Omental fat pad (tissue), 4 donors: ENCODE data around the gene OR6K2. TPM values are rescaled to one million over a fixed set of nuclear protein-coding genes. Genes with fewer than 3 reads are reported as not detected.

ENCODE experiments used
- ATAC-seq: fragments of 150-250 bp; one replicate; pipeline ENCODE4 v1.9.1; 2016; ENCODE audit warnings: mild to moderate bottlenecking, moderate library complexity; ENCODE audit not compliant: low FRiP score
- DNase-seq: peaks from one replicate; pipeline ENCODE4 v3.0.0-alpha.2; 2019; ENCODE audit warnings: low spot score
- total RNA-seq, 4 donors: library from RNA; depleted of rRNA; stranded (reverse); fragments of >200 nt; gene quantifications; one replicate each; pipeline ENCODE4 v1.1.0, GENCODE V29; 2016
- TF ChIP-seq, protein P1 (sequence below), 3 donors: fragments of 450-650 bp; IDR thresholded peaks; one replicate each; pipeline ENCODE4 v1.5.1; 2016 to 2017; ENCODE audit warnings: antibody characterized with exemption in 3 of 3, mild to moderate bottlenecking in 3 of 3, moderate library complexity in 2 of 3

OR6K2 gene
- total RNA-seq, 4 donors from 2014 or later: not detected

DNA sequence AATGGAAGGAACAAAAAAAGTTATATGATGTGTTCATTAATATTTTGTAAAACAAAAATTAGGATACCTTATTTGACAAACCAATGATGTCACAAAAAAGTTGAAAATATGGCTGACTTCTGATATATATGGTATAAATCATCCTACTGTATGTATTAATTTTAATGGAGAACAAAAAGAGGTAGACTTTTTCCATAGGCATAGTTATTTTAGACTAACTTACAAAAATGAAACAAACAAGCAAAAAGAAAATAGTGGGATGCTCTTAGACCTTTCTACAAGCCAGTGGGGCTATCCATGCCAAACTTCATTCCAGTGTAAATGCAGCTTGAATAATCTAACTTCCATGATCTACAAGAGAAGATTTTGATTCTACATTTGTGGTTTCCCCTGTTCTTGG, 13.4 kb downstream of the OR6K2 start:
- DNase-seq (no peak), ATAC-seq (no peak)
- TF ChIP-seq, protein P1, sequence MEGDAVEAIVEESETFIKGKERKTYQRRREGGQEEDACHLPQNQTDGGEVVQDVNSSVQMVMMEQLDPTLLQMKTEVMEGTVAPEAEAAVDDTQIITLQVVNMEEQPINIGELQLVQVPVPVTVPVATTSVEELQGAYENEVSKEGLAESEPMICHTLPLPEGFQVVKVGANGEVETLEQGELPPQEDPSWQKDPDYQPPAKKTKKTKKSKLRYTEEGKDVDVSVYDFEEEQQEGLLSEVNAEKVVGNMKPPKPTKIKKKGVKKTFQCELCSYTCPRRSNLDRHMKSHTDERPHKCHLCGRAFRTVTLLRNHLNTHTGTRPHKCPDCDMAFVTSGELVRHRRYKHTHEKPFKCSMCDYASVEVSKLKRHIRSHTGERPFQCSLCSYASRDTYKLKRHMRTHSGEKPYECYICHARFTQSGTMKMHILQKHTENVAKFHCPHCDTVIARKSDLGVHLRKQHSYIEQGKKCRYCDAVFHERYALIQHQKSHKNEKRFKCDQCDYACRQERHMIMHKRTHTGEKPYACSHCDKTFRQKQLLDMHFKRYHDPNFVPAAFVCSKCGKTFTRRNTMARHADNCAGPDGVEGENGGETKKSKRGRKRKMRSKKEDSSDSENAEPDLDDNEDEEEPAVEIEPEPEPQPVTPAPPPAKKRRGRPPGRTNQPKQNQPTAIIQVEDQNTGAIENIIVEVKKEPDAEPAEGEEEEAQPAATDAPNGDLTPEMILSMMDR (IDR thresholded peaks at IDR 0.05): no peak

DNA sequence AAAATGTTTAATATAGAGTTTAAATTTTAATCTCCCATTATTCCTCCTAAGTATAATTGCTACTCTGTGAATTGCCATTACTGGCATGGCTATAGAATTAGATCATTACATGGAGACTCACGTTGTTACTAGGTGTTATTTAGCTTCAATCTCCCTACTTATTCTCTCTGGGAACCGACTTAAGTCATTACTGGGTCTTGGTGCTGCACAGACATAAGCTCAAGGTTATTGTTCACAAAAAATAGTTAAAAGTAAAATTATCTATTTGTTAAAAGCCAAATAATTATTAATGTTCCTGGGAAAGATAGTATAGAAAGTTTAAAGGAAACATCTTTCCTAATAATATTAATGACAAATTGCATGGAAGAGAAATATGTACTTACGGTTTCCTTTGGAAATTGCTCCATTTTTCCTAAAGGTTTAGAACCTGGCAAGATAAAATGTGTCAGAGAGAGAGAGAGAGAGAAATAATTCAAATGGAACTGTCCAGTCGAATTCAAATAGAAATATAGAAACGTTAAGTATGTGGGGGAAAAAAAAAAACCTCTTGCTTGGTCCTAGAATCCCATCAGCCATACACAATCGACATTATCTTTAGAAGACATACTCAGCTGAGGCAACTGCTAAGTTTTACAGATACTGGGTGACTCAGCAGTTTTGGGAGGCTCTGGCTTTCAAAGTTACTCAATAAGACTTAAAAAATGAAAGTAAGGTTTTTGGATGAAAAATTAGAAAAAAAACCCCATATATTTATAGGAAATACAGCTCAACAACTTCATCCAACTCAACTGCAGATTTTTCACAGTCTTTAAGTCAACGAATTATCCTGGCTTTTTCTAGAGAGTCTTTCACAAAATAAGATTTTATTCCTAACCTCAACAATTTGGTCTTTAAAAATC, 14.1 kb downstream of the OR6K2 start, which contains the start of gene SPTA1:
Gene SPTA1, minus strand, starts transcription at position 605 of the 899 bp plus-strand sequence. Its CDS starts 198 bp downstream, at position 407.
- no peak for DNase-seq
- peak; percentile 68 for ATAC-seq
- TF ChIP-seq, protein P1 (IDR thresholded peaks at IDR 0.05): no peak

DNA sequence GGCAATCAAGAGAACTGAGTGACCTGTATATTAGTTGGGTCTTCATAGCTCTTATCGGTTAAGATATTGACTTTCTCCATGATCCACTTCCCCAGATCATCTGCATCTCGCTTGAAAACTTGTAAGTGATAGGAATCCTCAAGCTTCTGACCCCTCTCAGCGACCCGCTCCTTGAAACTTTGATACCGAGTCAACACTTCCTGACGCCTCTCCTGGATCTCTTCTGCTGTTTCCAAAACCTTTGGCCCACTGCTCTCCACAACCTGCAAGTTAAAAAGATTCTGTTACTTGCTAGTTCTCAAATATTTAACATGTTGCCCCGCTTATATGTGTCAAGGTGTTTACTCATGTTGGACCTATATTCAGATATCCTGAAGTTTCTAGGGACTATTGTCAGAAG, 15.4 kb downstream of the OR6K2 start:
- TF ChIP-seq, protein P1 (IDR thresholded peaks at IDR 0.05): no peak
- DNase-seq (no peak), ATAC-seq (no peak)

DNA sequence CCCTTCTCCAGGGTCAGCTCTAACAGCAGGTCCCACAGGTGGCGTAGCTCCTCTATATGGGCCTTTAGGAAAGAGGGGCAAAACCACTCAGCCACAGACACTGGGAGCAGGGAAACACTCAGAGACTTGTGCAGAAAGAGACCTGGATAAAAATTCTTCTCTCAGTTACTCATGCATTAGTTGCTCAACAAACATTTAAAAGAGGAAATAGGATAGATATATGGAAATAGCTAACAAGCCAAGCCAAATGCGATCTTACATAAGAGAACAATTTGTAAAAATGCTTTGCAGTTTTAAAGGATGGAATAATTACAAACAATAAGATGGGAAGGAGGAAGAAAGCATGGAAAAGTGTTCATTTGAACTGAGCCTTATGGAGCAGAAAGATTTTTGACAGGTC, 18.8 kb downstream of the OR6K2 start:
- ATAC-seq: no peak

DNA sequence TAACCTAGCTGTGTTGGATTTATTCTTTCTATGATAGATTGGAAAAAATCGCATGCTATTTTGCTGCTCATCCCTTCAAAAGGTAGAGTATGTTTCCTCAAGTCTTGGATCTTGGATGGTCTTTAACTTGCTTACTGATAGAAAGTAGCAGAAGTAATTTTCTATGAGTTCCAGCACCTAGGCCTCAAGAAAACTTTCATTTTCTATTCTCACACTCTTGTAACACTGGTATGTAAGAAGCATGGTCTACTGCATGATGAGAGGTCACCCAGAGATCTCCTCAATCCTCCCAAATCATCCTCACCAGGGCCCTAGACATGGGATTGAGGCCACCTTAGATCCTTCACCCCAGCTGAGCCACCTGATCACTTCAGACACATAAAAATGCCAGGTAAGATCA, 21.2 kb downstream of the OR6K2 start:
- TF ChIP-seq, protein P1 (IDR thresholded peaks at IDR 0.05): no peak
- DNase-seq: no peak
- ATAC-seq: no peak

More for the DNA sequence above, 18.8 kb downstream of the OR6K2 start:
- TF ChIP-seq, protein P1 (IDR thresholded peaks at IDR 0.05): no peak
- no peak for DNase-seq

DNA sequence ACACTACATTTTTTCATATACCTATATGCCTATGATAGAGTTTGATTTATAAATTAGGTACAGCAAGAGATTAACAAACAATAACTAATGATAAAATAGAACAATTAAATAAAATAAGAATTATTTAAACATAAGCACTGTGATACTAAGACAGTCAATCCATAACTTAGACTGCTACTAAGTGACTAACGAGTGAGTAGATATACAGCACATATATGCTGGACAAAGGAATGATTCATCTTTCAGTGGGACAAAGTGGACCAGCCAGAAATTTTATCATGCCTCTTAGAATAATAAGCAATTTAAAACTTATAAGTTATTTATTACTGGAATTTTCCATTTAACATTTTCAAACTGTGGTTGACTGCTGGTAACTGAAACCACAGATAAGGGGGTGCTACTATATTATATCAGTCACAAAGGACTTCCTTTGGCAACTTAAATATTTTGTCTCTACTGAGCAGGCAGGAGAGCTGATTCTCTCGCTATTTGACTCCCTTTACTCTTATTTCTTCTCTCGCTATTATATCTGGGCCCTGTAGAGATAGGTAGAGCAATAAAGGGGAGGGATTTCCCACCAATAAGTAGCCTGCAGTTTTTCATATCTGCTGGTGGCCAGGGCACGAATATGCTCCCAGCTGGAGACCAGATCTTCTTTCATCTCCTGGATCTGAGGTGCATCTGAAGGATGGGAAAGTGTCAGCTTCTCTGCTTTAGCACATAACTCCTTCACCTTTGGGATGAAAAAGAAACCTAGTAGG, 24.7 kb downstream of the OR6K2 start:
- ATAC-seq (no peak), DNase-seq (no peak)
- TF ChIP-seq, protein P1 (IDR thresholded peaks at IDR 0.05): no peak
